GM18499 (cell line): ENCODE measurements around the gene MRPL36.
"Not testable (repeated sequence)": the region's sequence is repeated elsewhere in the genome, so short reads cannot be mapped to it uniquely, and the experiment has no call there.

ENCODE experiments used
- ATAC-seq: cut with Tn5 transposase; IDR thresholded peaks from one replicate; pipeline ENCODE4 v1.9.1; 2021; ENCODE audit warnings: moderate number of reproducible peaks; ENCODE audit not compliant: insufficient read depth, unreplicated experiment

Gene MRPL36

DNA sequence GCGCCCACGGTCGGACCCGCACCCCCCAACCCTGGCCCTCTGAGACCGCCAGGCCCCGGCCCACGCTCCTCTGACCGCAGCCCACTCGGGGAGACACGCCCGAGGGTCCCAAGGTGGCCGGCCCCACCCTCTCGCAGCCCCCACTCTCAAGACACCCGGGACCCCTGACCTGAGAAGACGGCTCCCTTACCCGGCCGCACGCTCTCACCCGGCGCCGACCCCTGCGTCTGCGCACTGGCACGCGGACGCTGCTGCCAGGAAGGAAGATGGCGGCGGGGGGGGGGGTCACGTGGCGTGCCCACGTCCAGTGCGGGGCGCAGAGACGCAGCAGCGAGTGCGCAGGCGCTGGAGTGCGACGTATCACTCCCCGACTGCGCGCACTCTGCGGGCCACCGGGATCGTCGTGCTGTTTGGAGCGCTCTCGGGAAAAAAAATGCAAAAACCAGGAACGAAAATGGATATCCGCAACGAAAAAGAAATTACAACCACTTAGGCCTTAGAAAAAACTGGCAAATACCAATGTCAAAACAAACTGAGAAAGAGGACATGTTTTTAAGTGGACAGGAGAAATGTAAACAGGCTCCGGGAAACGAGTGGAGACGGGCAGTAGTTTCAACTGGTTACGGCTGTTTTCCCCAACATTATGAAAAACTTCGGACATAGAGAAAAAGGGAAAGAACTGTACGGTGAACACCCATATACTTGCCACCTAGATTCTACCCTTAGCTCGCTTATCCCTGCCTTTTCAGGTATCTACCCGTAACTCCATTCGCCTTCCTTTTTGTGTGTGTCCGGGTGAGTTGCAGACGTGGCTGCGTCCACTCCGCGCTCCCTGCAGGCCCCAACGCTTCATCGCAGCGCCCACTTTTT lies at the start of gene MRPL36:
TSS of gene MRPL36 (minus strand) at position 236 of the 870 bp plus-strand sequence. CDS start 902 bp downstream, outside the sequence.
- ATAC-seq, result peak; percentile 33

DNA sequence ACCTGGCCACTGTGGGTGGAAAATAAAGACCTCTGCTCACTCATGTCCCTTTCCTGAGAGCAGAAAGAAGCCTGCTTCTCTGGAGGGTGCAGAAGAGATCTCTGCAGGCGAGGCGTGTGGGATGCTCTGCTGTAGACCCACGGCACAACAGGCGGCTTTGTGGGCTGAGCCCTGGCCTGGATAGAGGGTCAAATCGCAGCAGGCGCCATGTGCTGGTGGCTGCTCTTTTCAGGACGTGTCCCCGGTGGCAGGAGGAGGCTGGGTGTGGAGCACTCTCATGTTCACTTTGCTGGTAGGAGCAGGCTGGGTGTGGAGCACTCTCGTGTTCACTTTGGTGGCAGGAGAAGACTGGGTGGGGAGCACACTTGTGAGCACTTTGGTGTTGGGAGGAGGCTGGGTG lies 48.0 kb upstream of the MRPL36 start:
- no peak for ATAC-seq

DNA sequence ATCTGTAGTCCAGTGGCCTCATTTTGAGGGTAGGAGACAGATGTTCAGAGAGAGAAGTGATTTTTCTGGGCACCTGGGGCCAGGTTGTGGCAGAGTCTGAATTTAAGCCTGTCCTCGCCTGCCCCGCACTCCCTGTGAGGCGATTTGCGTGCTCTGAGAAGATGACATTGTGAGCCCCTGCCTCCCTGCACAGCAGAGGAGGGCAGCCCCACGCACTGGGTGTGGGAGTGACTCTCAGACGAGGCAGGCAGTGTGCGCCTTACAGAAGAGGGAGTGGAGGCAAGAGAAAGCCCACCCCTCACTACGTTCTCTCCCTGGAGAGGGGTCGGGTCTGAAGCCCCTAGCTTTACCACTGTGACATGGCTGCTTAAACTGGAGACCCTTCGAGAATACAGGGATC lies 47.4 kb upstream of the MRPL36 start:
- ATAC-seq, result no peak

DNA sequence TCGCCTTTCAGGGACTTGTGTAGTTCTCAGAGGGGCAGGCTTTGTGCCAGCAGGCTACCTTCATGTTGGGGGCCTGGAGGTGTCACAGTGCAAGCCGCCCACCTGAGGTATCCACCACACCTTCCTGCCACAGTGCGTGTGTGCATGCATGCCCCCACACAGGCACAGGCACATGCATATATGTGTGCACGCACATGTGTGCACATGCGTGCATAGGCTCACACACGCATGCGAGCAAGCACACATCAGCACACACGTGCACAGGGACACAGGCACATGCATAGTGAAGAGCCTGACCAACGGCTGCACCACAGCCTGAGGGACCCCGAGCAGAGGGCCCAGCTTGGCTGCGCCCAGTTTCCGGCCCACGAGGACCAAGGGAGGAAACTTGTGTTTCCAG lies 46.9 kb upstream of the MRPL36 start:
- no peak for ATAC-seq

- no peak for ATAC-seq
Observed at GRCh38 chr5:1845696-1846095, 46.1 kb upstream of the MRPL36 start.

DNA sequence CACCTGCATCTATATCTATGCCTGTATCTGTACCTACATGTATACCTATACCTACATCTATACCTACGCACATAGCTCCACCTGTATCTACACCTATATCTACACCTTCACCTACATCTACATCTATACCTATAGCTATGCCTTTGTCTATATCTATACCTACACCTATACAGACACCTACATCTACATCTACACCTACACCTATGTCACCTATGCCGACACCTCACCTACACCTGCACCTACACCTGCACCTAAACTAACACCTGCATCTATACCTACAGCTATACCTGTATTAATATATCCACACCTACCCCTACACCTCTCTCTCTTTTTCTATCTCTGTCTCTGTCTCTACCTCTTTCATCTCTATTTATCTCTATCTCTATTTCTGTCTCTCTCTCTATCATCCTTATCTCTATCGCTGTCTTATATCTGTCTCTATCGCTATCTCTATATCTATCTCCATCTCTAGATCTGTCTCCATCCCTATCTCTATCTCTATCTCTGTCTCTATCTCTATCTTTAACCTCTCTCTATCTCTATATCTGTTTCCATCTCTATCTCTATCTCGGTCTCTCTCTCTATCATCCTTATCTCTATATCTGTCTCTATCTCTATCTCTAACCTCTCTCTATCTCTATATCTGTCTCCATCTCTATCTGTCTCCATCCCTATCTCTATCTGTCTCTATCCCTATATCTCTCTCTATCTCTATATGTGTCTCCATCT lies 45.2 kb upstream of the MRPL36 start:
- ATAC-seq, result no peak

GRCh38 chr5:1843761-1844160 lies 44.1 kb upstream of the MRPL36 start:
- ATAC-seq, result not testable (repeated sequence)

DNA sequence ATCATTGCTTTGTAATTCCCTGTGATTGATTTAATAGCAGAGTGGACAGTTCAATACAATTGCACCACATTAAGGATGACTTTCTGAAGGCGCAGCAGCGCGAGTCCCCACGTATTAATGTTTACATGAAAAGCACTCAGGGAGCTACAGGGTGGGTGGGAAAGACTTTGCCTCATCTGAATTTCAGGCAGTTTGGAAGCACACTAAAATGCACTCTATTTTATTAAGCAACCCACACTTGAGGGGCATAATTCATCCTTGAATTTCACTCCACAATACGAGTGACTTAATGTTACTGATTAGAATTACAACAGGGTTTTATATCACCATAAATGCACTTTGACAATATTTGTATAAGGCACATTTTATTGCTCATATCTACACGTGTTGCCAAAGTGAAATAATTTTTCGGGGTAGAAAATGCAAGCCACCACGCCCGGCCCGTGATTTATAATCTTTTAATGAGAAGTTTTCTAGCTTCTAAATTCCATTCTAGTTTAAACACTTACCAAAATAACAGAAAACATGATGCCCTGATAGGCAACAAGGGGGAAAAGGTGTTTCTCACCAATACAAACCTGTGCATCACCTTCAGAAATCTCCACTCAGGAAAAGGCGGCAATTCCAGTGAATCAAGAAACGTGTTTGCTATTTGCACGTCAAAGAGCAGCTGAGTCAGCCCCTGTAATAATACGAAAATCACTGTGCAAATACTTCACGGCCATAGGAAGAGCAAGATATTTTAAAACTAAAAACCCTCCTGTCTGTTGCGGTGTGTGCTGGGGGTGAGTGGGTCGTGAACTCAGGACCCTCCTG lies 42.6 kb upstream of the MRPL36 start:
- ATAC-seq, result no peak

DNA sequence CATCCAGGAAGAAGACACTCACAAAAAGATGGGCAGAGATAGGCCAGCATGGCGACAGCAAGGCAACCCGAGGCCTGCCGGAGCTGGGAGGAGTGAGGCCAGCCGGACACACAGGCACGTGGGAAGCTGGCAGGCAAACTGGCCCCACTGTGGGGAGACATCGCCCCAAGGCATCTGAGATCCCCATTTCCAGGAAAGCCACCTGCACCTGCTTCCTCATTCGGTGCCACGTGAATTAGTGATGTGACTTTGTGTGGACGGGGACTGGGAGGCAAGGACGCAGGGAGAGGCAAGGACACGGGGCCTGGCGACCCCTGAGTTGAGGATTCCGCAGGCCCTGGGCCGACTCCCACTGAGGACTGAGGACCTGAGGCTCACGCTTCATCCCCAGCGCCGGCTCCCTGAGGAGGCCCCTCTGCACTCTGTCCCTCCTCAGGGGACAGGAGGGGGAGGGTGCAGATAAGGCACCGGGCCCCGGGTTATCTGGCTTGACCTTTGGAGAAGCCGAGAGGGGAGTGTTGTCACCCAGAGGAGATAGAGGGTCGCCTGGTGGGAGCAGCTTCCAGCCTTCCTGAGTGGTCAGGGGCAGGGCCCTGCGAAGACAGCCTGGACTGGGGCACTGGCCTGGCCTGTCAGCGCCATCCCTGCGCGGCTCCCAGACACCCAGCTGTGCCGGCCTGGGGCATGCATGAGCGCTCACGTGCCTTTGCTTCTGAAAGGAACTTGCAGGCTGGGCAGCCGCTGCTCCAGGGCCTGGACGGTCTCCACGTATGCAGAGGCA lies 41.3 kb upstream of the MRPL36 start:
- no peak for ATAC-seq

DNA sequence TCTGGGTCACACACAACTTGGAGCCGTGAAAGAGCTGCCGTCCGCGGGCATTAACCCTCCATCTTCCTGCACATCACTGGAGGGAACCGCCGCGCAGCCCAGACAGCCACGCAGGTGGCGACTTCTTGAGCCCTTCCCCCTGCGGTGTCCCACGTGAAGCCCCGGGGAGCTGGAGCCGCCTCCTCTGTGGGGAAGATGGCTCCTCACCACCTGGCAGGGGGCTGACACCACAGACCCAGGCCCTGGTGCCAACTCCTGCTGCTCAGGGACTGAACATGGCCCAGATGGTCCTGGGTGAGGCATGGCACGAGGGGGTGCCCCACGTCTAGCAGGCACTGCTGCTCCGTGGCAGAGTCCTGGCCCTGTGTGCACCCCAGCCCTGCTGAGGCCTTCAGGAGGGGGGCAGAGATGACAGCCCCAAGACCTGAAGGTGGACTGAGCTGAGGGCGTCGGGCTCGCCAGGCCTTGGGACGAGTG lies 40.5 kb upstream of the MRPL36 start:
- no peak for ATAC-seq

- no peak for ATAC-seq
Observed at GRCh38 chr5:1838013-1838412, 38.4 kb upstream of the MRPL36 start.

DNA sequence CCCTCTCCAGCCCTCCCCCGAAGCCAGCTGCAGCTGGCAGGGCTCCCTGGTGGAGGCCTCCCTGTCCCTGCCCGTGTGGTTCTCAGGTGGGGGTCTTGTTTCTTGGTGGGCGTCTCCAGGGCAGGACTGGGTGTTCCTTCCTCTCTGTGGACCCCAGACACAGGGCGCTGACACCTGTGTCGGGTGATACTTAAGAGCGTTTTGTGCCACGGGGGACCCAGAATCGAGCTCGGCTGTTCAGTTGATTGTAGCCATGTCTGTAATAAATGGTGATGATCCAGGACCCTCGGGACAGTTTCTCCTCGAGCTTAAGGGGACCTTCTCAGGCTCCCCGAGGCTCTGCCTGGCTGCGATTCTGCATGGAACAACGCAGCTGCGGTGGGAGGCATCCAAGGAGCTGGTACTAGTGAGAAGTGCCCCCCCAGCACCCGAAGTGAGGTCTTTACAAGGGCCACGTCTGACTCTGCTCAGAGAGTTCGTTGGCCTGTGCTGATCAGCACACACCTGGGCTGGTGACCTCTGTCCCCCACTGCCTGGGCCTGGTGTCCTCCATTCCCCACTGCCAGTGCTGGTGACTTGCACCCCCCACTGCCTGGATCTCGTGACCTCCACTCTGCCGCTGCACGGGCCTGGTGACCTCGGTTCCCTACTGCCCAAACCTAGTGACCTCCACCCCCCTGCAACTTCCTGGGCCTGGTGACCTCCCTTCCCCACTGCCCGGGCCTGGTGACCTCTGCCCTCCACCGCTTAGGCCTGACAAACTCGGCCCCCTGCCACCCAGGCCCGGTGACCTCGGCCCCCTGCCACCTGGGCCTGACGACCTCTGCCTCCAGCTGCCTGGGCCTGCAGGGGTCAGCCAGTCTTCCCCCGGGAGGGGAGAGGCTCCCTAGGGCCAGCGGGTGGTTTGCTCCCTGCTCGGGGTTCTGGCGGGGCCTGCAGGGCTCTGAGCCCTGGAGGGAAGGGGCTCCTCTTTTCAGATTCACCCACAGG lies 37.5 kb upstream of the MRPL36 start:
- no peak for ATAC-seq

DNA sequence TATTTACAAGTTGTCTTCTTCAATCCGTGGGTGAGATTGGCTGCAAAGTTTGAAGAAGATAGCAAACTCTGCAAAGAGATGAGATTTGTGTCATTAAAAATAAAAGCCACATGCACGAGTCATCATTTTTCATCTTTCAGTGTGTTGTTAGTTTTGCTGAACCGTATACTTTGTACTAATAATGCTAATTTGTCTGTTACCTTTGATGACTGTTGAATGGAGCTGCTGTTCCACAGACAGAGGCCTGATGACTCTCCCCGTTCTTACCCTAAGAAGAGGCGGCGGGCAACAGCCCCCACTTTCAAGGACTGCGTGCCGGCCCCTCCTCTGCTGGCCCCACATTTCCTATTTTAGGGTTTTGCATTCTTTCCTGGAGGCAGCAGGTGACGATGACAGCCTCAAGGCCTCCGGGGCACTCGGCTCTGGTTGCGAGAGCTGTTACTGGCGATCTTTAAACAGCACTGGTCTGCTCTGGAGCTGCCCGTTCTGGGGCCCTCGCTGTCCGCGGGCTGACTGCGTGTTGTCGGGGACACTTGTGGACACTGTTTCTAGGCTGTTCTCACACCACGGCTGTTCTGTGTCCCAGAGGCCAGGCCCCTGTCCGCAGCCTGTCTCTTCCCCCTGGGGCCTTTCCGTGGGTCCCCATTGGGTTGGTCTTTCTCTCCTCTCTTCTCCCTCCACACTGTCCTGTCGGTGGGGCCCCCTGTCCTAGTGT lies 36.7 kb upstream of the MRPL36 start:
- ATAC-seq, result no peak

- ATAC-seq, result no peak
Observed at GRCh38 chr5:1835431-1835830, 35.8 kb upstream of the MRPL36 start.

- ATAC-seq, result no peak
Observed at GRCh38 chr5:1834721-1835429, 35.2 kb upstream of the MRPL36 start.

DNA sequence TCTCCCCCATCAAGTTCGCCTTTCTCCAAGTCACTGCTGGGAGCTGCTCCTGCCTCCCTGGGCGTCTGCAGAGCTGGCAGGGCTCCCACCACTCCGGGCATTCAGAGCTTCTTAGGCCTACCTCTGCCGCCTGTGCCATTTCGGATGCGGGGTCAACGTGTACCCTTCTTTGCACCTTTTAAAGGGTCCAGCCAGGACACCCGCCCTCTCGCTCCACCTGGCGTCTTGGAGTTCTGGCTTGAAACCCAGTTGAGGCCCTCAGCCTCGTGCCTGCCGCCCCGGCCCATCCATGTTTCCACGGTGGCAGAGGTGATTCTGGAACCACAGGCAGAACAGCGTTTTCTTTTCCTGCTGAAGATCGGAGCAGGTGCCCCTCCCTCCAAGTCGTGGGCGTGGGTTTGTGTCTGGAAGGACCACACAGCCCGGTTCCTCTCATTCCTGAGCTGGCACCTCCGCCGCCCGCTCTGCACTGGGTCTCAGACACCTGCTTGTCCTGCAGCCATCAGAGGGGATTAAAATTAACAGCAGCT lies 34.5 kb upstream of the MRPL36 start:
- no peak for ATAC-seq
